Neural progenitor cell (in vitro differentiated cells): ENCODE data around the gene SHANK3. TPM values are rescaled to one million over a fixed set of nuclear protein-coding genes. Genes with fewer than 3 reads are reported as not detected.

Experiments used
- DNase-seq: peaks from one replicate; pipeline ENCODE4 v3.0.0-alpha.2; 2016; ENCODE audit warnings: low spot score
- H2AFZ ChIP-seq: fragments of 200-600 bp; sonication (generic); replicated peaks from 2 replicates; pipeline ENCODE4 v1.6.1; 2016; ENCODE audit warnings: antibody characterized with exemption
- H3F3A ChIP-seq: fragments of 200-600 bp; sonication (generic); 2 replicates; pipeline ENCODE4 v1.6.1; 2016; ENCODE audit warnings: antibody characterized with exemption, low read depth
- H3K27ac ChIP-seq: fragments of 200-600 bp; sonication (generic); 2 replicates; pipeline ENCODE4 v1.5.1; 2016; ENCODE audit warnings: mild to moderate bottlenecking
- H3K27me3 ChIP-seq: fragments of 200-600 bp; sonication (generic); 2 replicates; pipeline ENCODE4 v1.6.1; 2016; ENCODE audit warnings: mild to moderate bottlenecking, moderate library complexity
- H3K36me3 ChIP-seq: fragments of 200-600 bp; sonication (generic); 2 replicates; pipeline ENCODE4 v1.5.1; 2016
- H3K4me1 ChIP-seq: fragments of 200-600 bp; sonication (generic); 2 replicates; pipeline ENCODE4 v1.6.1; 2016; ENCODE audit warnings: mixed run types
- H3K4me2 ChIP-seq: fragments of 200-600 bp; sonication (generic); 2 replicates; pipeline ENCODE4 v1.6.1; 2016
- H3K4me3 ChIP-seq: fragments of 200-600 bp; sonication (generic); 2 replicates; pipeline ENCODE4 v1.5.1; 2016
- H3K79me2 ChIP-seq: fragments of 200-600 bp; sonication (generic); 2 replicates; pipeline ENCODE4 v1.6.1; 2016; ENCODE audit warnings: low read depth
- H3K9ac ChIP-seq: fragments of 200-600 bp; sonication (generic); 2 replicates; pipeline ENCODE4 v1.6.1; 2016
- H3K9me3 ChIP-seq: fragments of 200-600 bp; sonication (generic); 2 replicates; pipeline ENCODE4 v1.5.1; 2016; ENCODE audit warnings: low read depth
- H4K20me1 ChIP-seq: fragments of 200-600 bp; sonication (generic); 2 replicates; pipeline ENCODE4 v1.6.1; 2016; ENCODE audit warnings: low read depth
- H3K27ac Mint-ChIP-seq: 3 replicates; pipeline ENCODE4 v1.8.0; 2021; ENCODE audit warnings: mixed read lengths
- H3K27me3 Mint-ChIP-seq: 2 replicates; pipeline ENCODE4 v1.8.0; 2022; ENCODE audit warnings: low read depth, mild to moderate bottlenecking, inconsistent platforms, moderate library complexity, mixed read lengths; ENCODE audit not compliant: insufficient read depth
- H3K36me3 Mint-ChIP-seq: 3 replicates; pipeline ENCODE4 v1.8.0; 2021; ENCODE audit warnings: mixed read lengths
- H3K4me1 Mint-ChIP-seq: 3 replicates; pipeline ENCODE4 v1.8.0; 2021; ENCODE audit warnings: mixed read lengths
- H3K4me3 Mint-ChIP-seq: 3 replicates; pipeline ENCODE4 v1.8.0; 2021; ENCODE audit warnings: mild to moderate bottlenecking, moderate library complexity, mixed read lengths
- H3K9me3 Mint-ChIP-seq: 3 replicates; pipeline ENCODE4 v1.8.0; 2020; ENCODE audit warnings: mixed read lengths
- CTCF ChIP-seq: fragments of 200-600 bp; sonication (generic); IDR thresholded peaks from 2 replicates; pipeline ENCODE4 v1.5.1; 2017; ENCODE audit warnings: antibody characterized with exemption, mild to moderate bottlenecking
- EZH2 ChIP-seq: fragments of 200-600 bp; sonication (generic); IDR thresholded peaks from 2 replicates; pipeline ENCODE4 v1.6.1; 2017; ENCODE audit warnings: antibody characterized with exemption, mild to moderate bottlenecking, moderate library complexity
- EZH2phosphoT487 ChIP-seq: fragments of 200-600 bp; sonication (generic); IDR thresholded peaks from 2 replicates; pipeline ENCODE4 v1.6.1; 2017; ENCODE audit warnings: antibody characterized with exemption
- total RNA-seq: library from RNA; depleted of rRNA; stranded (reverse); fragments of >200 nt; gene quantifications from 2 replicates; pipeline ENCODE4 v1.2.3, GENCODE V29; 2015; ENCODE audit warnings: low replicate concordance

SHANK3 gene
- total RNA-seq, 1 donor from 2014 or later, result 0.65 TPM

GRCh38 chr22:50677493-50678217, 5.0 kb downstream of the SHANK3 start:
- H3K4me2 ChIP-seq, result no peak overlapping the region
- Mint-ChIP-seq H3K4me1 (peaks cover 21% of the 10 kb centered on the region), H3K36me3 (peaks cover 25% of the 10 kb centered on the region), H3K9me3 (peaks cover 3% of the 10 kb centered on the region), H3K27me3 (peaks cover 25% of the 10 kb centered on the region), H3K4me3 (no peak overlapping the region), H3K27ac (no peak overlapping the region)
- TF ChIP-seq EZH2, result no peak
- TF ChIP-seq CTCF, result no peak
- no peak for TF ChIP-seq EZH2phosphoT487
- H3K9ac ChIP-seq, result no peak overlapping the region
- no peak overlapping the region for H3K4me3 ChIP-seq
- H3K36me3 ChIP-seq, result no peaks in the 10 kb centered on the region
- H3K79me2 ChIP-seq, result no peaks in the 10 kb centered on the region
- peaks cover 6% of the 10 kb centered on the region for H3K4me1 ChIP-seq
- H2AFZ ChIP-seq, result no peak overlapping the region
- DNase-seq, result no peak
- peaks cover 10% of the 10 kb centered on the region for H4K20me1 ChIP-seq
- no peaks in the 10 kb centered on the region for H3K9me3 ChIP-seq
- H3F3A ChIP-seq, result peaks cover 17% of the 10 kb centered on the region
- H3K27me3 ChIP-seq, result peaks cover 26% of the 10 kb centered on the region
- no peak overlapping the region for H3K27ac ChIP-seq

- peaks cover 29% of the 10 kb centered on the region for H3K36me3 Mint-ChIP-seq
- H4K20me1 ChIP-seq, result peaks cover 10% of the 10 kb centered on the region
- peaks cover 8% of the 10 kb centered on the region for H3K9me3 Mint-ChIP-seq
- no peak overlapping the region for H3K9ac ChIP-seq
- no peak overlapping the region for H2AFZ ChIP-seq
- H3K27me3 Mint-ChIP-seq, result peaks cover 21% of the 10 kb centered on the region
- H3K9me3 ChIP-seq, result no peaks in the 10 kb centered on the region
- H3K27me3 ChIP-seq, result peaks cover 21% of the 10 kb centered on the region
- no peak overlapping the region for H3K4me2 ChIP-seq
- H3K4me1 Mint-ChIP-seq, result peaks cover 16% of the 10 kb centered on the region
- TF ChIP-seq EZH2 (no peak), EZH2phosphoT487 (no peak)
- H3K27ac ChIP-seq, result no peak overlapping the region
- H3K36me3 ChIP-seq, result no peaks in the 10 kb centered on the region
- peaks cover 4% of the 10 kb centered on the region for H3K4me1 ChIP-seq
- H3K4me3 Mint-ChIP-seq, result no peak overlapping the region
- H3K4me3 ChIP-seq, result no peak overlapping the region
- DNase-seq, result no peak
- peaks cover 13% of the 10 kb centered on the region for H3F3A ChIP-seq
- H3K79me2 ChIP-seq, result no peaks in the 10 kb centered on the region
- peak overlapping the region; percentile 95 for H3K27ac Mint-ChIP-seq
Observed at GRCh38 chr22:50678218-50678650, 5.6 kb downstream of the SHANK3 start.

GRCh38 chr22:50678651-50679521, 6.3 kb downstream of the SHANK3 start:
- no peak for DNase-seq
- H3K9me3 ChIP-seq, result no peaks in the 10 kb centered on the region
- Mint-ChIP-seq H3K27me3 (peaks cover 21% of the 10 kb centered on the region), H3K36me3 (peaks cover 31% of the 10 kb centered on the region), H3K9me3 (peaks cover 11% of the 10 kb centered on the region), H3K4me3 (no peak overlapping the region), H3K4me1 (peaks cover 14% of the 10 kb centered on the region), H3K27ac (no peak overlapping the region)
- no peak overlapping the region for H2AFZ ChIP-seq
- peaks cover 8% of the 10 kb centered on the region for H3F3A ChIP-seq
- H3K9ac ChIP-seq, result no peak overlapping the region
- peaks cover 10% of the 10 kb centered on the region for H4K20me1 ChIP-seq
- H3K4me1 ChIP-seq, result no peaks in the 10 kb centered on the region
- no peak for TF ChIP-seq EZH2phosphoT487
- no peak for TF ChIP-seq EZH2
- TF ChIP-seq CTCF, result no peak
- H3K79me2 ChIP-seq, result no peaks in the 10 kb centered on the region
- no peak overlapping the region for H3K4me2 ChIP-seq
- H3K27ac ChIP-seq, result no peak overlapping the region
- no peak overlapping the region for H3K4me3 ChIP-seq
- peaks cover 14% of the 10 kb centered on the region for H3K27me3 ChIP-seq
- H3K36me3 ChIP-seq, result no peaks in the 10 kb centered on the region
